Ishikawa (cell line): ENCODE measurements around the gene PKNOX1.

Experiments
- CEBPB ChIP-seq: IDR thresholded peaks from 2 replicates; pipeline ENCODE4 v1.6.1; 2012
- CREB1 ChIP-seq: IDR thresholded peaks from 2 replicates; pipeline ENCODE4 v1.6.1; 2012; ENCODE audit warnings: low read depth
- EGR1 ChIP-seq: IDR thresholded peaks from 2 replicates; pipeline ENCODE4 v1.6.1; 2012
- EP300 ChIP-seq: IDR thresholded peaks from 2 replicates; pipeline ENCODE4 v1.6.1; 2012; ENCODE audit warnings: borderline replicate concordance
- FOXM1 ChIP-seq: IDR thresholded peaks from 2 replicates; pipeline ENCODE4 v1.6.1; 2012; ENCODE audit warnings: low read depth, borderline replicate concordance
- NFIC ChIP-seq: IDR thresholded peaks from 2 replicates; pipeline ENCODE4 v1.6.1; 2012
- RAD21 ChIP-seq: IDR thresholded peaks from 2 replicates; pipeline ENCODE4 v1.6.1; 2012; ENCODE audit warnings: low read depth
- TAF1 ChIP-seq: IDR thresholded peaks from 2 replicates; pipeline ENCODE4 v1.6.1; 2012; ENCODE audit warnings: low read depth, mild to moderate bottlenecking
- TCF12 ChIP-seq: IDR thresholded peaks from 2 replicates; pipeline ENCODE4 v1.6.1; 2012; ENCODE audit warnings: low read depth
- TEAD4 ChIP-seq: IDR thresholded peaks from 2 replicates; pipeline ENCODE4 v1.6.1; 2012
- YY1 ChIP-seq: IDR thresholded peaks from 2 replicates; pipeline ENCODE4 v1.6.1; 2012; ENCODE audit warnings: low read depth
- ZBTB7A ChIP-seq: IDR thresholded peaks from 2 replicates; pipeline ENCODE4 v1.6.1; 2012; ENCODE audit warnings: low read depth
- TF ChIP-seq, protein P1 (sequence below): IDR thresholded peaks from 2 replicates; pipeline ENCODE4 v1.6.1; 2012; ENCODE audit warnings: low read depth, mild to moderate bottlenecking
- TF ChIP-seq, protein P2 (sequence below): IDR thresholded peaks from 2 replicates; pipeline ENCODE4 v1.6.1; 2012
- TF ChIP-seq, protein P3 (sequence below): IDR thresholded peaks from 2 replicates; pipeline ENCODE4 v1.6.1; 2012

PKNOX1 gene

DNA sequence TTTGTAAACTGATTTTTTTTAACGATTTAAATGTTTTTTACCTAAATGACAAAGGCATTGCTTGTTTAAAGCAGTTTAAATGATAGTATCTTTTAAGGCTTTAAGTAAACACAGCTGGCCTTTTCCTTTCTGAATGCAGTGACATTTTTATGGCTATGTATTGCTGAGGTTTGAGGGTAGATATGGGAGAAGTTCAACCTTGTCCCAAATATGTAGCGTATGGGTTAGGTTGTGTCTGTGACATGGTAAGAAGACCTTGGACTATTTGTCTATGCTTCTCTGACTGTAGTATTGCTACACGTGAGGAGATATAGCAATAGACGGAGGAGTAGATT lies 32.5 kb downstream of the PKNOX1 start:
- TF ChIP-seq YY1 = no peak
- no peak for TF ChIP-seq TCF12
- TF ChIP-seq TEAD4 = no peak
- no peak for TF ChIP-seq NFIC
- no peak for TF ChIP-seq CEBPB
- TF ChIP-seq FOXM1 = no peak
- TF ChIP-seq, protein P1, sequence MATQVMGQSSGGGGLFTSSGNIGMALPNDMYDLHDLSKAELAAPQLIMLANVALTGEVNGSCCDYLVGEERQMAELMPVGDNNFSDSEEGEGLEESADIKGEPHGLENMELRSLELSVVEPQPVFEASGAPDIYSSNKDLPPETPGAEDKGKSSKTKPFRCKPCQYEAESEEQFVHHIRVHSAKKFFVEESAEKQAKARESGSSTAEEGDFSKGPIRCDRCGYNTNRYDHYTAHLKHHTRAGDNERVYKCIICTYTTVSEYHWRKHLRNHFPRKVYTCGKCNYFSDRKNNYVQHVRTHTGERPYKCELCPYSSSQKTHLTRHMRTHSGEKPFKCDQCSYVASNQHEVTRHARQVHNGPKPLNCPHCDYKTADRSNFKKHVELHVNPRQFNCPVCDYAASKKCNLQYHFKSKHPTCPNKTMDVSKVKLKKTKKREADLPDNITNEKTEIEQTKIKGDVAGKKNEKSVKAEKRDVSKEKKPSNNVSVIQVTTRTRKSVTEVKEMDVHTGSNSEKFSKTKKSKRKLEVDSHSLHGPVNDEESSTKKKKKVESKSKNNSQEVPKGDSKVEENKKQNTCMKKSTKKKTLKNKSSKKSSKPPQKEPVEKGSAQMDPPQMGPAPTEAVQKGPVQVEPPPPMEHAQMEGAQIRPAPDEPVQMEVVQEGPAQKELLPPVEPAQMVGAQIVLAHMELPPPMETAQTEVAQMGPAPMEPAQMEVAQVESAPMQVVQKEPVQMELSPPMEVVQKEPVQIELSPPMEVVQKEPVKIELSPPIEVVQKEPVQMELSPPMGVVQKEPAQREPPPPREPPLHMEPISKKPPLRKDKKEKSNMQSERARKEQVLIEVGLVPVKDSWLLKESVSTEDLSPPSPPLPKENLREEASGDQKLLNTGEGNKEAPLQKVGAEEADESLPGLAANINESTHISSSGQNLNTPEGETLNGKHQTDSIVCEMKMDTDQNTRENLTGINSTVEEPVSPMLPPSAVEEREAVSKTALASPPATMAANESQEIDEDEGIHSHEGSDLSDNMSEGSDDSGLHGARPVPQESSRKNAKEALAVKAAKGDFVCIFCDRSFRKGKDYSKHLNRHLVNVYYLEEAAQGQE = no peak
- TF ChIP-seq, protein P2, sequence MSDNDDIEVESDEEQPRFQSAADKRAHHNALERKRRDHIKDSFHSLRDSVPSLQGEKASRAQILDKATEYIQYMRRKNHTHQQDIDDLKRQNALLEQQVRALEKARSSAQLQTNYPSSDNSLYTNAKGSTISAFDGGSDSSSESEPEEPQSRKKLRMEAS = no peak
- TF ChIP-seq TAF1 = no peak
- no peak for TF ChIP-seq RAD21
- TF ChIP-seq, protein P3, sequence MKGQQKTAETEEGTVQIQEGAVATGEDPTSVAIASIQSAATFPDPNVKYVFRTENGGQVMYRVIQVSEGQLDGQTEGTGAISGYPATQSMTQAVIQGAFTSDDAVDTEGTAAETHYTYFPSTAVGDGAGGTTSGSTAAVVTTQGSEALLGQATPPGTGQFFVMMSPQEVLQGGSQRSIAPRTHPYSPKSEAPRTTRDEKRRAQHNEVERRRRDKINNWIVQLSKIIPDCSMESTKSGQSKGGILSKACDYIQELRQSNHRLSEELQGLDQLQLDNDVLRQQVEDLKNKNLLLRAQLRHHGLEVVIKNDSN = no peak
- TF ChIP-seq CREB1 = no peak
- TF ChIP-seq EGR1 = no peak
- no peak for TF ChIP-seq EP300
- no peak for TF ChIP-seq ZBTB7A

DNA sequence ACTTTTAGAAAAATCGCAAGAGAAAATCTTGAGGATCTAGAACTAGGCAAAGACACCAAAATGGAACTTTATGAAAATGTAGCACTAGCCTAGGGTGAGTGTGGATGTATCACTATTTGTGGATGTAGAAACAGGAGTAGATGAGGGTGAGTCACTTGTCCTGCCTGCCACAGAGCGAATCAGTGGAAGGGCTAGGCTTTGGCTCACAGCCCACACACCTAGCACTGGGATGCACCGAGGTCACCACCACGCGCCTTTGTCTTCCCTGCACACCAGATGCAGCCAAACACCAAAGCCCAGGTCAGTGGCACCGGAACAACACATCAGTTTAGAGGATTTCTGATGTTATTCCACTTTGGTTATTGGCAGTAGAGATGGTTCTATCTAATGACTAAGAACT lies 38.2 kb downstream of the PKNOX1 start:
- TF ChIP-seq TCF12 (no peak), ZBTB7A (no peak), NFIC (no peak), EP300 (no peak), RAD21 (no peak), CREB1 (no peak), FOXM1 (no peak), TEAD4 (no peak), TAF1 (no peak), EGR1 (no peak), YY1 (no peak), CEBPB (no peak)
- TF ChIP-seq, protein P2 = no peak
- TF ChIP-seq, protein P3 = no peak
- TF ChIP-seq, protein P1 = no peak

DNA sequence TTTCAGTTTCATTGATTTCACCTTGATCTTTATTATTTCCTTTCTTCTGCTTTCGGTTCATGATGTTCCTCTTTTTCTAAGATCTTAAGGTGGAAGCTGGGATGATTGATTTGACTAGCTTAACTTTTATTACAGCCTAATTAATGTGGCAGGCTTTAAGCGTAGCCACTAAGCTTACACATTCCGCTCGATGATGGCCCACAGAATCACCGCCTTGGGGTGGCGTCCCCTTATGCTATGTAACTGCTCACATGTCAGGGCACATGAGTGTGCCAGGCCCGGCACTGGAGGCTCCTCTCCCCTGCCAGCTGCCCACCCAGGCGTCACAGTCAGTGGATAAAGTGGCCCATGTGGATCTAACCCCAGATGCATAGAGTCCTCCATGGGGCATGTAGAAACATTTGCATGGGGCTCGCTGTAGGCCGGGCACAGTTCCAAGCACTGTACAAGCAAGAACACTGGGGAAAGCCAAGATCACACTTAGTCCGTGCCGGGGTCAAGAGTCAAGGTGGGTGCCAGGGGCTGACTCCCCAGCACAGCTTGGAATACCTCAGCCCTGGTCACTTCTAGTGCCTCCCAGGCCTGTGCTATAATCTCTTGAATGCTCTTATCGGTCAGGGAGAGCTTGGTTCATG lies 41.7 kb downstream of the PKNOX1 start:
- no peak for TF ChIP-seq TCF12
- no peak for TF ChIP-seq CEBPB
- no peak for TF ChIP-seq FOXM1
- TF ChIP-seq ZBTB7A = no peak
- TF ChIP-seq RAD21 = no peak
- no peak for TF ChIP-seq TAF1
- no peak for TF ChIP-seq YY1
- TF ChIP-seq, protein P2 = no peak
- no peak for TF ChIP-seq TEAD4

DNA sequence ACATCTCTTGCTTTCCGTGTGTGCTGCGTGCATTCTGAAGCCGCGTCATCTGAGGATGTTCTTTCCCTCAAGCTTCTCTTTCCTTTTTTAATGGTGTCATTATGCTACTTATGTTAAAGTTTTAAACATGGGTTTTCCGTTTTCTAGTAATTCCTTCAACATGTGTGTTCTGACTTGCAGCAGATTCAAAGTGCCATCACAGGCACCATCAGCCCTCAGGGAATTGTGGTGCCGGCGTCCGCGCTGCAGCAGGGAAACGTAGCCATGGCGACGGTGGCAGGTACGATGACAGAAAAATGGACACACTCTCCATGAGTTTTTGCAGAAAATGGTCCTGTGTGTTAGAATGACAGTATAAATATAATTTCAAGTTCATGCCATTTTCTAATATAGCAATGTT lies 42.4 kb downstream of the PKNOX1 start:
- TF ChIP-seq CREB1 (no peak), EGR1 (no peak), TEAD4 (no peak)

DNA sequence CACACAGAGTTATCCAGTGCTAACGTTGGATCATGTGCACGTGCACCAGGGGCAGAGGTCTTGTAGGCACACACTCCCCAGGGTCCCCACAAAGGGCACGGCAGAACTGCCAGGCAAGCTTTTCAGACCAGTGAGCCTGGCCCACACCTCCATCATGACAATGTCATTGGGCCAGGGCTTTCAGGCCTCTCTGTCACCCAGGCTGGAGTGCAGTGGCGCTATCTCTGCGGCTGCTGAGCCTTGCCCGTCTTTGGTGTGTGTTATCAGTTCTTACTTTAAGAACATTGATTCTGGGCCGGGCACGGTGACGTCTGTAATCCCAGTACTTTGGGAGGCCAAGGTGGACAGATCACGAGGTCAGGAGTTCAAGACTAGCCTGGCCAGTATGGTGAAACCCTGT lies 44.2 kb downstream of the PKNOX1 start:
- TF ChIP-seq FOXM1 = no peak
- no peak for TF ChIP-seq CEBPB
- no peak for TF ChIP-seq TAF1
- TF ChIP-seq EGR1 = no peak
- TF ChIP-seq YY1 = no peak
- TF ChIP-seq, protein P2 = no peak
- TF ChIP-seq, protein P1 = no peak
- TF ChIP-seq NFIC = no peak
- no peak for TF ChIP-seq RAD21
- no peak for TF ChIP-seq CREB1
- no peak for TF ChIP-seq TCF12
- TF ChIP-seq ZBTB7A = no peak
- no peak for TF ChIP-seq TEAD4
- TF ChIP-seq EP300 = no peak
